Right ventricle myocardium inferior (tissue), 1 donor: ENCODE results near the gene EID2B. TPM values are rescaled to one million over a fixed set of nuclear protein-coding genes. Genes with fewer than 3 reads are reported as not detected.

Source experiments
- total RNA-seq: library from RNA; stranded (reverse); fragmentation: NEBNext Ultra II Directional; extraction: Animal tissue kit (Norgen Biotek cat#: 25700); gene quantifications from one replicate; pipeline ENCODE4 v1.2.1, GENCODE V29; 2021
- donor health status: DM: no; HTN: yes; CAD: no; lungs with severe emphysema.

EID2B gene
- total RNA-seq, 1 donor from 2014 or later, result 1.7 TPM

Other genes starting within 250 kb of the EID2B start
- not detected for gene IFNL1, start 236.4 kb downstream of the EID2B start, total RNA-seq
- 0.41 TPM for gene LRFN1, start 212.0 kb downstream of the EID2B start, total RNA-seq
- gene GMFG, start 196.8 kb downstream of the EID2B start, total RNA-seq, result 20.2 TPM
- 40.6 TPM for gene SAMD4B, start 190.4 kb downstream of the EID2B start, total RNA-seq
- 34.5 TPM for gene PAF1, start 141.7 kb downstream of the EID2B start, total RNA-seq
- gene MED29, start 141.5 kb downstream of the EID2B start, total RNA-seq, result 21.8 TPM
- gene ZFP36, start 126.0 kb downstream of the EID2B start, total RNA-seq, result 48.7 TPM
- 10.4 TPM for gene PLEKHG2, start 120.2 kb downstream of the EID2B start, total RNA-seq
- gene RPS16, start 96.9 kb downstream of the EID2B start, total RNA-seq, result 1,258 TPM
- gene SUPT5H, start 87.3 kb downstream of the EID2B start, total RNA-seq, result 80.6 TPM
- 75.9 TPM for gene TIMM50, start 52.0 kb downstream of the EID2B start, total RNA-seq
- not detected for gene DLL3, start 33.9 kb downstream of the EID2B start, total RNA-seq
- not detected for gene SELENOV, start 17.7 kb downstream of the EID2B start, total RNA-seq
- gene EID2, start 7.3 kb upstream of the EID2B start, total RNA-seq, result 10.7 TPM
- gene LGALS13, start 69.7 kb upstream of the EID2B start, total RNA-seq, result not detected
- not detected for gene LGALS16, start 123.1 kb upstream of the EID2B start, total RNA-seq
- not detected for gene LGALS14, start 171.6 kb upstream of the EID2B start, total RNA-seq
- not detected for gene CLC, start 205.2 kb upstream of the EID2B start, total RNA-seq
- gene LEUTX, start 246.0 kb upstream of the EID2B start, total RNA-seq, result not detected